HT-29 (cell line): ENCODE results near the gene FBXW11. TPM values are rescaled to one million over a fixed set of nuclear protein-coding genes. Genes with fewer than 3 reads are reported as not detected.
"Not testable (repeated sequence)": the region's sequence is repeated elsewhere in the genome, so short reads cannot be mapped to it uniquely, and the experiment has no call there.

Experiments
- DNase-seq: peaks from one replicate; pipeline ENCODE4 v3.0.0-alpha.2; 2015; ENCODE audit warnings: low spot score
- total RNA-seq: library from RNA; depleted of rRNA; stranded (reverse); fragments of >200 nt; shearing (Covaris generic); gene quantifications from 2 replicates; pipeline ENCODE4 v1.2.3, GENCODE V29; 2014

The FBXW11 gene
- total RNA-seq, 1 experiment from 2014 or later, result 30.4 TPM

- DNase-seq, result no peak
These were observed 21.6 kb downstream of the FBXW11 start for GRCh38 chr5:171984748-171985419.

GRCh38 chr5:171981847-171982246, 24.6 kb downstream of the FBXW11 start:
- no peak for DNase-seq

- DNase-seq, result no peak
These were observed 25.6 kb downstream of the FBXW11 start for GRCh38 chr5:171980792-171981191.

GRCh38 chr5:171979606-171980005, 26.8 kb downstream of the FBXW11 start:
- no peak for DNase-seq

GRCh38 chr5:171978519-171978918, 27.9 kb downstream of the FBXW11 start:
- DNase-seq, result no peak

- no peak for DNase-seq
These were observed 28.4 kb downstream of the FBXW11 start for GRCh38 chr5:171978016-171978415.

GRCh38 chr5:171977244-171977950, 29.0 kb downstream of the FBXW11 start:
- not testable (repeated sequence) for DNase-seq

GRCh38 chr5:171975877-171976667, 30.4 kb downstream of the FBXW11 start:
- DNase-seq, result no peak

GRCh38 chr5:171975262-171975876, 31.1 kb downstream of the FBXW11 start:
- no peak for DNase-seq

- DNase-seq, result no peak
These were observed 35.6 kb downstream of the FBXW11 start for GRCh38 chr5:171970826-171971225.

GRCh38 chr5:171969288-171969880, 37.1 kb downstream of the FBXW11 start:
- no peak for DNase-seq

- DNase-seq, result no peak
These were observed 37.9 kb downstream of the FBXW11 start for GRCh38 chr5:171968531-171968930.

- no peak for DNase-seq
These were observed 39.5 kb downstream of the FBXW11 start for GRCh38 chr5:171966964-171967363.

- DNase-seq, result no peak
These were observed 40.2 kb downstream of the FBXW11 start for GRCh38 chr5:171966270-171966669.

GRCh38 chr5:171965745-171966144, 40.7 kb downstream of the FBXW11 start:
- DNase-seq, result no peak

GRCh38 chr5:171963416-171963815, 43.0 kb downstream of the FBXW11 start:
- DNase-seq, result no peak

- no peak for DNase-seq
These were observed 45.3 kb downstream of the FBXW11 start for GRCh38 chr5:171961117-171961516.

GRCh38 chr5:171957591-171958251, 48.7 kb downstream of the FBXW11 start:
- DNase-seq, result no peak

GRCh38 chr5:171956887-171957495, 49.4 kb downstream of the FBXW11 start:
- DNase-seq, result no peak

GRCh38 chr5:171956314-171956713, 50.1 kb downstream of the FBXW11 start:
- no peak for DNase-seq

- no peak for DNase-seq
These were observed 50.7 kb downstream of the FBXW11 start for GRCh38 chr5:171955761-171956160.
